PC-9 (cell line): ENCODE data around the gene TFEC.

Experiments used
- EZH2 ChIP-seq: fragments of 200-600 bp; sonication (generic); IDR thresholded peaks from 2 replicates; pipeline ENCODE4 v1.8.0; 2017; ENCODE audit warnings: antibody characterized with exemption, low read depth
- TF ChIP-seq, protein P1 (sequence below): fragments of 200-600 bp; sonication (generic); conservative IDR thresholded peaks from 2 replicates; pipeline ENCODE4 v1.6.1; 2017; ENCODE audit warnings: mixed run types, antibody characterized with exemption, mild to moderate bottlenecking, moderate library complexity

DNA sequence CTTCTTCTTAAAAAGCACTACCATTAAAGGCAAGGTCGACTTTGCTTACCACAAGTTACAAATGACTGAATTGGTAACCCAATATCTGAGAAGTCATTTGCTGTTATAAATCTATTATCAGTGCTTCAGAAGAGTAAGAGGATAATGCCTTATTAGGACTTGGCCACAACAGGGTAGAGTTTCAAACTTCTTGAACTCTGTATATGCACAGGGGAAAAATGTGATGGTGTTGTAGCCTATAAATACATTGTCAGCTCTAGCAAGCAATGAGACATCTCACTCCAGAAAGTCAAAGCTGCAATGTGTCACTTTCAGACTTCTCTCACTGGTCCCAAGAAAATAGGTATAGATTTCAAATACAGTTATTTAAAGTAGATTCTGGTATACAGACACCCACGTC, 9.3 kb downstream of the TFEC start:
- TF ChIP-seq, protein P1, sequence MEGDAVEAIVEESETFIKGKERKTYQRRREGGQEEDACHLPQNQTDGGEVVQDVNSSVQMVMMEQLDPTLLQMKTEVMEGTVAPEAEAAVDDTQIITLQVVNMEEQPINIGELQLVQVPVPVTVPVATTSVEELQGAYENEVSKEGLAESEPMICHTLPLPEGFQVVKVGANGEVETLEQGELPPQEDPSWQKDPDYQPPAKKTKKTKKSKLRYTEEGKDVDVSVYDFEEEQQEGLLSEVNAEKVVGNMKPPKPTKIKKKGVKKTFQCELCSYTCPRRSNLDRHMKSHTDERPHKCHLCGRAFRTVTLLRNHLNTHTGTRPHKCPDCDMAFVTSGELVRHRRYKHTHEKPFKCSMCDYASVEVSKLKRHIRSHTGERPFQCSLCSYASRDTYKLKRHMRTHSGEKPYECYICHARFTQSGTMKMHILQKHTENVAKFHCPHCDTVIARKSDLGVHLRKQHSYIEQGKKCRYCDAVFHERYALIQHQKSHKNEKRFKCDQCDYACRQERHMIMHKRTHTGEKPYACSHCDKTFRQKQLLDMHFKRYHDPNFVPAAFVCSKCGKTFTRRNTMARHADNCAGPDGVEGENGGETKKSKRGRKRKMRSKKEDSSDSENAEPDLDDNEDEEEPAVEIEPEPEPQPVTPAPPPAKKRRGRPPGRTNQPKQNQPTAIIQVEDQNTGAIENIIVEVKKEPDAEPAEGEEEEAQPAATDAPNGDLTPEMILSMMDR, result no peak
- no peak for TF ChIP-seq EZH2
